ENCODE data around the gene SOCS1. TPM values are rescaled to one million over a fixed set of nuclear protein-coding genes. Genes with fewer than 3 reads are reported as not detected.
"Not testable (repeated sequence)": the region's sequence is repeated elsewhere in the genome, so short reads cannot be mapped to it uniquely, and the experiment has no call there.

SOCS1 gene
- total RNA-seq, 1 donor from 2014 or later = 11.7 TPM

DNA sequence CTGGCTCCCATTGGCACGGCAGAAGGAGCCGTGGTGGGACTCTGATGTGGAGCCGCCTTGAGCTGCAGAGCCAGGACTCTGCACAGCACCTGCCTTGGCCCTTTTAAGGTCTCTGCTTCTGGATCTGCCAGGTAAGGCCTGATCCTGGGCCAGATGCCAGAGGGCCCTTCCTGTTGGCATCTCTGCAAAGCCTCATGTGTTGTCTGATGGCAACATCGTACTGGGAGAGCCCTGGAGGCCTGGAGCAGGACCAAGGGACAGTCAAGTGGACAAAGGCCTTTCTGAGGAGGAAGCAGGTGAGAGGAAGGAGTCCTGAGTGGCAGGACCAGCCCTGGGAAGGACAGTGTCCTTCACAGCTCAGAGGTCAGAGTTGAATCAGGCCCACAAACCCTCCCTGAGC, 26.1 kb downstream of the SOCS1 start:
- H3K27me3 Mint-ChIP-seq (ENCODE audit: low read depth) = no peaks in the 10 kb centered on the region
- no peak overlapping the region for H3K4me3 Mint-ChIP-seq
- no peaks in the 10 kb centered on the region for H3K36me3 Mint-ChIP-seq
- no peaks in the 10 kb centered on the region for H3K4me1 Mint-ChIP-seq
- TF ChIP-seq, protein P1, sequence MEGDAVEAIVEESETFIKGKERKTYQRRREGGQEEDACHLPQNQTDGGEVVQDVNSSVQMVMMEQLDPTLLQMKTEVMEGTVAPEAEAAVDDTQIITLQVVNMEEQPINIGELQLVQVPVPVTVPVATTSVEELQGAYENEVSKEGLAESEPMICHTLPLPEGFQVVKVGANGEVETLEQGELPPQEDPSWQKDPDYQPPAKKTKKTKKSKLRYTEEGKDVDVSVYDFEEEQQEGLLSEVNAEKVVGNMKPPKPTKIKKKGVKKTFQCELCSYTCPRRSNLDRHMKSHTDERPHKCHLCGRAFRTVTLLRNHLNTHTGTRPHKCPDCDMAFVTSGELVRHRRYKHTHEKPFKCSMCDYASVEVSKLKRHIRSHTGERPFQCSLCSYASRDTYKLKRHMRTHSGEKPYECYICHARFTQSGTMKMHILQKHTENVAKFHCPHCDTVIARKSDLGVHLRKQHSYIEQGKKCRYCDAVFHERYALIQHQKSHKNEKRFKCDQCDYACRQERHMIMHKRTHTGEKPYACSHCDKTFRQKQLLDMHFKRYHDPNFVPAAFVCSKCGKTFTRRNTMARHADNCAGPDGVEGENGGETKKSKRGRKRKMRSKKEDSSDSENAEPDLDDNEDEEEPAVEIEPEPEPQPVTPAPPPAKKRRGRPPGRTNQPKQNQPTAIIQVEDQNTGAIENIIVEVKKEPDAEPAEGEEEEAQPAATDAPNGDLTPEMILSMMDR (IDR thresholded peaks at IDR 0.05; ENCODE audit: unreplicated experiment) = no peak
- DNase-seq (ENCODE audit: low spot score in 2 of 2, unreplicated experiment in 2 of 2) = no peak
- H3K9me3 Mint-ChIP-seq = no peaks in the 10 kb centered on the region
- H3K27ac Mint-ChIP-seq = no peak overlapping the region

DNA sequence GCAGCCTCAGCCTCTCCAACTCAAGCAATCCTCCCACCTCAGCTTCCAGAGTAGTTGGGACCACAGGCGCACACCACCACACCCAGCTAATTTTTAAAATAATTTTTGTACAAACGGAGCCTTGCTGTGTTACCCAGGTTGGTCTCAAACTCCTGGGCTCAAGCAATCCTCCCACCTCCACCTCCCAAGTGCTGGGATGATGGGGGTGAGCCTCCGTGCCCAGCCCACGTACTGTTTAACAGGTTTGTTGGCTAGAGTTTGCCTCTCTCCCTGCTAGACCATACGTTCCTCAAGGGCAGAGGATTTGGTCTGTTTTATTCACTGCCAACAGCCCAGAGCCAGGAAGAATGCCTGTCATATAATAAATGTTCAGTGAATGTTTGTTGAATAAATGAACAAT, 26.6 kb downstream of the SOCS1 start:
- no peaks in the 10 kb centered on the region for H3K36me3 Mint-ChIP-seq
- no peak for DNase-seq (ENCODE audit: low spot score in 2 of 2, unreplicated experiment in 2 of 2)
- no peaks in the 10 kb centered on the region for H3K4me1 Mint-ChIP-seq
- no peak overlapping the region for H3K4me3 Mint-ChIP-seq
- H3K27ac Mint-ChIP-seq = no peak overlapping the region
- TF ChIP-seq, protein P1 (IDR thresholded peaks at IDR 0.05; ENCODE audit: unreplicated experiment) = no peak
- no peaks in the 10 kb centered on the region for H3K27me3 Mint-ChIP-seq (ENCODE audit: low read depth)
- H3K9me3 Mint-ChIP-seq = no peaks in the 10 kb centered on the region

DNA sequence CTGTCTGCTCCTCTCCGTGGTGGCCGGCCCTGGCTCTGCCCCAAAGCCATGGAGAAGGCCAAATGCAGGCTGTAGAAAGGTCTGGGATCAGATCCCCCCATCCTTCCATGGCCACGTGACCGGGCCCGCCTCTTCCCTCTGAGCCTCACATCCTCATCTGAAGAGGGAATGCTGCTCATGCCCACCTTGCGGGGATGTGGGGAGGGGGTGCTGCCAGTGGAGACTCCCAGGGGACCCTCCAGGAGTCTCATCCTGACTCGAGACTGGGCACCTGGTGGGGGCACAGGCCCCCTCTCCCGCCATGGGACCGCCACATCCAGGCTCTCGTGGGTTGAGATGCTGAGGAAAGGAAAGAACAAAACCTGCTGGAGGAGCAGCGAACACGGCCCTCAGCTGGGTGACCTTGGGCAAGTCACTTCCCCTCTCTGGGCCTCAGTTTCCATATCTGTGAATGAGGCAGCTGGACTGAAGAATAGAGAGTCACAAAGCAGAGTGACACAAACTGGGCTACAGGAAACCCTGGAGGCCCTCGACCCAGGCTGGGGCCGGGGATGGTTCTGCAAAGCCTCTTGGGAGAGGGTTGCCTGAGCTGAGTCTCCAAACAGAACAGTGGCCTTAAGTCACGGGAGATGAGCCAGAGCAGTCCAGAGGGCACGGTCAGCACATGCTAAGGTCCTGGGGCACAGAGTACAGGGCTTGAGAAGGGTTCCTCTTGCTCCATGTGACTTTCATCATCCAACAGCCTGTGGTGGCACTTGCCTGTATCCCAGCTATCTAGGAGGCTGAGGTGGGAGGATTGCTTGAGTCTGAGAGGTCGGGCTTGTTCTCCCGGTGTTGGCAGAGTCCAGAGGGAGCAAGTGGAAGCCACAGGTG, 30.1 kb downstream of the SOCS1 start:
- Mint-ChIP-seq H3K9me3 (no peaks in the 10 kb centered on the region), H3K27ac (no peak overlapping the region), H3K27me3 (ENCODE audit: low read depth) (no peaks in the 10 kb centered on the region), H3K36me3 (no peaks in the 10 kb centered on the region), H3K4me1 (no peaks in the 10 kb centered on the region), H3K4me3 (no peak overlapping the region)
- no peak for DNase-seq (ENCODE audit: low spot score in 2 of 2, unreplicated experiment in 2 of 2)
- TF ChIP-seq, protein P1 (IDR thresholded peaks at IDR 0.05; ENCODE audit: unreplicated experiment) = no peak

DNA sequence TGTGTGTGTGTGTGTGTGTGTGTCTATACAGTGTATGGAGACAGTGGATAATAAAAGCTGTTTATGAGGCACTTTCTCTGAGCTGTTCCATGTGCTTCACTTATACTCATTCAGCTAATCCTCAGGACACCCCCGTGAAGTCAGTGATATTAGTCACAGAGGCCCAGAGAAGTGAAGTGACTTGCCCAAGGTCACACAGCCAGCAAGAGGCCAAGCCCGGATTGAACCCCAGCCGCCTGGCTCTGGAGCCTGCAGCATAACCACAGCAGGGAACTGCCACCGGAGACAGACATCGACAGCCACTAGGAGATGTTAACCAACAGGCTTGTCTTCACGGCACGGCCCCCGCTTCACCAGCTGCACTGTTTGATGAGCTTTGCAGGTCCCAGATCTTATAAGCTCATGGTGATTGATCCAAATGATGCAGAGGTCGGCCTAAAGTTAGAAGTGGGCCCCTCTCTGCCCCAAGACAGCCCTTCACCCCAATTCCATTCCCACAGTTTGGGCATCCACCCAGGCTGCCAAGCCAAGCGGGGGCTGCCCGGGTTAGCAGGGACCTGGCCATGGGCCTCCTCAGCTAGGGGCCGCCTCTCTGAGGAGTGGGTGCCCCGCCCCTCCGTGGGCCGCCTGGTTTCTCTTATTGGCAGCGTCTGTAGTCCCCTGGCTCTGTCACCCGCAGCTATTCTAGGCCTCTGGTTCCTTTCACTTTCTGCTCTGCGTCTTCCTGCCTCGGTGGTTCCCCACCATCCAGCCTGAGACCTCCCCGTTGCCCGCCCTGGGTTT, 30.9 kb downstream of the SOCS1 start:
- TF ChIP-seq, protein P1 (IDR thresholded peaks at IDR 0.05; ENCODE audit: unreplicated experiment) = no peak
- Mint-ChIP-seq H3K4me3 (no peak overlapping the region), H3K27ac (no peak overlapping the region), H3K4me1 (no peaks in the 10 kb centered on the region), H3K27me3 (ENCODE audit: low read depth) (no peaks in the 10 kb centered on the region), H3K36me3 (no peaks in the 10 kb centered on the region), H3K9me3 (no peaks in the 10 kb centered on the region)
- DNase-seq (ENCODE audit: low spot score in 2 of 2, unreplicated experiment in 2 of 2) = no peak

DNA sequence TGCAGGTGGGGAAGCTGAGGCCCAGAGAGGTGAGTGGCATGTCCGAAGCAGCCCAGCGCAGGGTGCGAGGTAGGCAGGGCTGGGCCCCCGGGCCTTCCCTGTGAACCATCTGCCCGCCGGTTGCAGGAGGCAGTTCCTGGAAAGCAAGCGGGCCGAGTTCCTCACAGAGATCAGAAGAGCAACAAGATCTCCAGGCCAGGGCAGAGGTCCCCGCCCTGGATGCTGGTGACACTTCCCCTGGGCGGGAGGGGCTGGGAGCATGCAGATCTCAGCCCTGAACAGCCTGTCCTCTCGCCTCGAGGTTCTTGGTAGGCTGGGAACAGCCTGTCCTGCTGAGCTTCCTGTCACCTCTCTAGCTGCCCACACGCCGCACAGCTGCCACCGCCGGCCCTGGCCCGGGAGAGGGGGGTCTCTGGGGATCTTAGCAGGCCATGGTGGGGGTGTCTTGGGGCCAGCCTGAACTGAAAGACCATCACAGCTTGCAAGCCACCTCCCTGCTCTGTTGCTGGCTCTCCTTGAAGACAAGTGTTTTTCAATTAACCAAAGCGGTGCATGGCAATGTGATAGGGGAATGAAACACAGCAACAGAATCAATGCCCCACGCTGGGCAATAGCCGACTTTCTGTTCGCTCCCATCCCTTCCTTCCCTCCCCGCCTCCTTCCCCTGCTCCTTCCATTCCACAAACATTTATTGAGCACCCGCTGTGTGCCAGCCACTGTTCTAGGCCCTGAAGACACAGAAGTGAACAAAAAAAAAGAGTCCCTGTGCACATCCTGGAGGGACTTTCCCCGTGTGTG, 31.7 kb downstream of the SOCS1 start:
- H3K9me3 Mint-ChIP-seq = no peaks in the 10 kb centered on the region
- H3K36me3 Mint-ChIP-seq = no peaks in the 10 kb centered on the region
- H3K4me1 Mint-ChIP-seq = no peaks in the 10 kb centered on the region
- no peak overlapping the region for H3K27ac Mint-ChIP-seq
- no peak for DNase-seq (ENCODE audit: low spot score in 2 of 2, unreplicated experiment in 2 of 2)
- no peak overlapping the region for H3K4me3 Mint-ChIP-seq
- TF ChIP-seq, protein P1 (IDR thresholded peaks at IDR 0.05; ENCODE audit: unreplicated experiment) = no peak
- no peaks in the 10 kb centered on the region for H3K27me3 Mint-ChIP-seq (ENCODE audit: low read depth)

DNA sequence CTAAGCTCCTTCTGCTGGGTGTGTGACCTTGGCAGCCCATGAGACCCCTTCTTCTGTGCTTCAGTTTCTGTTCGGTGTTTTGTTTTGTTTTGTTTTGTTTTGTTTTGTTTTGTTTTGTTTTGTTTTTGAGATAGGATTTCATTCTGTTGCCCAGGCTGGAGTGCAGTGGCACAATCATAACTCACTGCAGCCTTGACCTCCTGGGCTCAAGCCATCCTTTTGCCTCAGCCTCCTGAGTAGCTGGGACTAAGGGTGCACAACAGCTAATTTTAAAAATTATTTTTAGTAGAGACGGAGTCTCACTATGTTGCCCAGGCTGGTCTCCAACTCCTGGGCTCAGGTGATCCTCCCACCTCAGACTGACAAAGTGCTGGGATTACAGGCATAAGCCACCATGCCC, 35.5 kb downstream of the SOCS1 start:
- not testable (repeated sequence) for H3K4me3 Mint-ChIP-seq

More for the DNA sequence above, 35.5 kb downstream of the SOCS1 start:
- not testable (repeated sequence) for H3K27ac Mint-ChIP-seq; H3K4me1 Mint-ChIP-seq; H3K27me3 Mint-ChIP-seq (ENCODE audit: low read depth); H3K36me3 Mint-ChIP-seq; DNase-seq (ENCODE audit: low spot score in 2 of 2, unreplicated experiment in 2 of 2)
- H3K9me3 Mint-ChIP-seq = peaks cover 19% of the 10 kb centered on the region
